HepG2 (cell line): Measurements from ENCODE around the gene SKIDA1. TPM values are rescaled to one million over a fixed set of nuclear protein-coding genes. Genes with fewer than 3 reads are reported as not detected.

Experiments used
- ADNP ChIP-seq: sonication (generic); formaldehyde crosslinking; IDR thresholded peaks from 2 replicates; pipeline ENCODE4 v1.4.0; 2020; ENCODE audit warnings: missing genetic modification reagents
- ELF3 ChIP-seq: IDR thresholded peaks from 2 replicates; pipeline ENCODE4 v1.6.1; 2016; ENCODE audit warnings: missing genetic modification reagents, missing compliant biosample characterization
- GPBP1L1 ChIP-seq: sonication (generic); formaldehyde crosslinking; IDR thresholded peaks from 2 replicates; pipeline ENCODE4 v1.5.0; 2020; ENCODE audit warnings: mild to moderate bottlenecking, missing genetic modification reagents
- GRHL1 ChIP-seq: sonication (generic); formaldehyde crosslinking; conservative IDR thresholded peaks from 2 replicates; pipeline ENCODE4 v1.8.0; 2022; ENCODE audit warnings: missing genetic modification reagents
- MXD3 ChIP-seq: IDR thresholded peaks from 2 replicates; pipeline ENCODE4 v1.6.1; 2016; ENCODE audit warnings: mild to moderate bottlenecking, missing biosample characterization, missing genetic modification reagents
- PCBP2 ChIP-seq: fragments of 200-400 bp; formaldehyde crosslinking; optimal IDR thresholded peaks from 2 replicates; pipeline ENCODE3; 2018; ENCODE audit warnings: low read length, low read depth; ENCODE audit not compliant: poor library complexity, severe bottlenecking
- POLR2A ChIP-seq, 2 experiments: IDR thresholded peaks; 2 replicates each; pipeline ENCODE4 v1.6.1; 2011; ENCODE audit warnings: low read depth in 2 of 2, low read length in 2 of 2, mild to moderate bottlenecking in 1 of 2, moderate library complexity in 1 of 2; ENCODE audit not compliant: insufficient read depth in 1 of 2
- SNAI1 ChIP-seq: sonication (generic); formaldehyde crosslinking; IDR thresholded peaks from 2 replicates; pipeline ENCODE4 v1.5.0; 2020; ENCODE audit warnings: mild to moderate bottlenecking, missing genetic modification reagents, borderline replicate concordance
- SUZ12 ChIP-seq: fragments of 150-350 bp; IDR thresholded peaks from 2 replicates; pipeline ENCODE4 v1.6.1; 2014; ENCODE audit warnings: low read depth, low read length
- ZBTB43 ChIP-seq: sonication (generic); formaldehyde crosslinking; conservative IDR thresholded peaks from 2 replicates; pipeline ENCODE4 v1.4.0; 2020; ENCODE audit warnings: missing genetic modification reagents
- ZC3H13 ChIP-seq: sonication (generic); formaldehyde crosslinking; IDR thresholded peaks from 2 replicates; pipeline ENCODE4 v1.8.1; 2023; ENCODE audit warnings: mild to moderate bottlenecking, missing genetic modification reagents, moderate library complexity
- ZNF276 ChIP-seq: sonication (generic); formaldehyde crosslinking; IDR thresholded peaks from 2 replicates; pipeline ENCODE4 v1.4.0; 2020; ENCODE audit warnings: mild to moderate bottlenecking, low read depth, missing genetic modification reagents
- ZNF430 ChIP-seq: sonication (generic); formaldehyde crosslinking; IDR thresholded peaks from 2 replicates; pipeline ENCODE4 v1.9.0; 2021; ENCODE audit warnings: mild to moderate bottlenecking, missing genetic modification reagents
- ZNF619 ChIP-seq: sonication (generic); formaldehyde crosslinking; IDR thresholded peaks from 2 replicates; pipeline ENCODE4 v1.4.0; 2020; ENCODE audit warnings: mild to moderate bottlenecking, missing genetic modification reagents
- polyA plus RNA-seq, 8 experiments: library from polyadenylated mRNA; depleted of rRNA in 3 of 8; stranded (reverse) in 7 of 8; unstranded in 1 of 8; fragments of >200 nt; fragmentation: Illumina TruSeq in 4 of 8; extraction: Trizol in 4 of 8; gene quantifications; 2 replicates each; pipeline versions ENCODE4 v1.2.1 to v1.2.3, GENCODE V29; 2011 to 2016; ENCODE audit warnings: low read depth in 4 of 8, missing spikeins in 1 of 8, mixed read lengths in 1 of 8; ENCODE audit not compliant: insufficient read depth in 1 of 8
- total RNA-seq, 5 experiments: library from RNA; depleted of rRNA; stranded (reverse); fragments of >200 nt; fragmentation: Illumina TruSeq; extraction: Trizol; gene quantifications; 2 replicates each; pipeline ENCODE4 v1.2.3, GENCODE V29; 2016; ENCODE audit warnings: low read depth in 1 of 5
- TF ChIP-seq, protein P1 (sequence below): IDR thresholded peaks from 2 replicates; pipeline ENCODE4 v1.6.1; 2016; ENCODE audit warnings: missing compliant biosample characterization, missing genetic modification reagents, borderline replicate concordance
- TF ChIP-seq, protein P2 (sequence below): sonication (generic); formaldehyde crosslinking; IDR thresholded peaks from 2 replicates; pipeline ENCODE4 v1.8.1; 2023; ENCODE audit warnings: mild to moderate bottlenecking, moderate library complexity, missing genetic modification reagents

Gene SKIDA1
- total and polyA plus RNA-seq, 2 of the 13 experiments (the other 11 are each of a cell fraction or from before 2014, with no cell fraction given), result 0.73 to 1.5 TPM

- TF ChIP-seq ZNF276 (CRISPR knock-in tag), result peak; percentile 82; the same call in 1 of the 2 replicates
- TF ChIP-seq, protein P1, sequence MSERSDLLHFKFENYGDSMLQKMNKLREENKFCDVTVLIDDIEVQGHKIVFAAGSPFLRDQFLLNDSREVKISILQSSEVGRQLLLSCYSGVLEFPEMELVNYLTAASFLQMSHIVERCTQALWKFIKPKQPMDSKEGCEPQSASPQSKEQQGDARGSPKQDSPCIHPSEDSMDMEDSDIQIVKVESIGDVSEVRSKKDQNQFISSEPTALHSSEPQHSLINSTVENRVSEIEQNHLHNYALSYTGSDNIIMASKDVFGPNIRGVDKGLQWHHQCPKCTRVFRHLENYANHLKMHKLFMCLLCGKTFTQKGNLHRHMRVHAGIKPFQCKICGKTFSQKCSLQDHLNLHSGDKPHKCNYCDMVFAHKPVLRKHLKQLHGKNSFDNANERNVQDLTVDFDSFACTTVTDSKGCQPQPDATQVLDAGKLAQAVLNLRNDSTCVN (CRISPR knock-in tag), result 0 out of 2 replicates have a peak, but pooled peaks have one; percentile 21
- no peak for TF ChIP-seq ADNP
- TF ChIP-seq SNAI1 (CRISPR knock-in tag), result peak; percentile 75; the same call in 1 of the 2 replicates
- peak; percentile 81 for TF ChIP-seq PCBP2
- peak; percentile 69; the same call in 1 of the 2 replicates for TF ChIP-seq ZNF619 (CRISPR knock-in tag)
- peak; percentile 43 for TF ChIP-seq SUZ12
- no peak for TF ChIP-seq GRHL1 (CRISPR knock-in tag)
- TF ChIP-seq ZNF430, result peak; percentile 85
- TF ChIP-seq ZC3H13, result peak; percentile 53; the same call in 1 of the 2 replicates
- peak; percentile 87; the same call in 1 of the 2 replicates for TF ChIP-seq MXD3 (CRISPR knock-in tag)
- peak in 1 of 2 experiments; percentile 78; a peak in 2 of 4 replicates for TF ChIP-seq POLR2A (IDR thresholded peaks at IDR 0.05; ENCODE audit: insufficient read depth in 1 of 2, low read depth in 2 of 2, low read length in 2 of 2)
- TF ChIP-seq GPBP1L1 (CRISPR knock-in tag), result no peak
- TF ChIP-seq ZBTB43 (CRISPR knock-in tag), result no peak; the same call in 1 of the 2 replicates
- TF ChIP-seq, protein P2, sequence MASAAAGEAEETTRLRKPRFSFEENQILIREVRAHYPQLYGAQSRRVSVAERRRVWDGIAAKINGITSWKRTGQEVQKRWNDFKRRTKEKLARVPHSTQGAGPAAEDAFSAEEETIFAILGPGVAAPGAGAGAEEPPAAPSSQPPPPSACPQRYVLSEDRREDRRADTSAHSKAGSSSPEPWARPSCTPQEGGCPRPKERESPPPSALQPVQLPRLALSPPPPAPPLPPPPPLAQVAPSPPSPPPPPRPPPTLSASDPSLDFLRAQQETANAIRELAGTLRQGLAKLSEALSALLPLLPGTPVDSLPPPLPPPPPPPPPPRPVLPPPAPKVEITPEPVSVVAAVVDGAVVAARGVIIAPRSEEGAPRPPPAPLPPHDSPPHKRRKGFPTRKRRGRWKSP (CRISPR knock-in tag), result peak; percentile 77
- peak; percentile 68 for TF ChIP-seq ELF3 (CRISPR knock-in tag)
Measured at GRCh38 chr10:21525367-21526187, at the start of gene SKIDA1 (continued).
